ENCODE results near the gene C10orf120. TPM values are rescaled to one million over a fixed set of nuclear protein-coding genes. Genes with fewer than 3 reads are reported as not detected.

The C10orf120 gene
- total and polyA plus RNA-seq, 9 of the 15 experiments (the other 6 are each of a cell fraction or from before 2014, with no cell fraction given): not detected

DNA sequence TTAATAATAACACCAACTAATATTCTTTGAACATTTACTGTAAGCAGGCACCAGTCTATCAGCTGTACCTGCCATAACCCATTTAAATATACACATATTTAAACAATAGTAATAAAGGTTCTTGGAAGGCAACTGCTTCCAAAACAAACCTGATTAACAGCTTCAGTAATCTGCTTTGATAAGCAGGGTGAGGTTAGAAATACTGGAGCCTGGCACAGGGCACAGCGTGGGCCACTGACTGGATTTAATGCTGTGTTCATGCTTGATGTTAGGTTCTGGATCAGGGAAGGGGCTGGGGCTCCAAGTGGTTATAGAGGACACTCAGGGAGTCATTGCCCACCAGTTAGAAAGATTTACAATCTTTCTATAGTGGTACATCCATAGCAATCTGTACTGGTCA lies 10.9 kb upstream of the C10orf120 start (continued):
- TF ChIP-seq COPS2 (conservative IDR thresholded peaks at IDR 0.05): no peak
- no peak for TF ChIP-seq RCOR1 (IDR thresholded peaks at IDR 0.05; ENCODE audit: borderline replicate concordance in 1 of 2, low read depth in 2 of 2, low read length in 2 of 2)
- TF ChIP-seq, protein P1, sequence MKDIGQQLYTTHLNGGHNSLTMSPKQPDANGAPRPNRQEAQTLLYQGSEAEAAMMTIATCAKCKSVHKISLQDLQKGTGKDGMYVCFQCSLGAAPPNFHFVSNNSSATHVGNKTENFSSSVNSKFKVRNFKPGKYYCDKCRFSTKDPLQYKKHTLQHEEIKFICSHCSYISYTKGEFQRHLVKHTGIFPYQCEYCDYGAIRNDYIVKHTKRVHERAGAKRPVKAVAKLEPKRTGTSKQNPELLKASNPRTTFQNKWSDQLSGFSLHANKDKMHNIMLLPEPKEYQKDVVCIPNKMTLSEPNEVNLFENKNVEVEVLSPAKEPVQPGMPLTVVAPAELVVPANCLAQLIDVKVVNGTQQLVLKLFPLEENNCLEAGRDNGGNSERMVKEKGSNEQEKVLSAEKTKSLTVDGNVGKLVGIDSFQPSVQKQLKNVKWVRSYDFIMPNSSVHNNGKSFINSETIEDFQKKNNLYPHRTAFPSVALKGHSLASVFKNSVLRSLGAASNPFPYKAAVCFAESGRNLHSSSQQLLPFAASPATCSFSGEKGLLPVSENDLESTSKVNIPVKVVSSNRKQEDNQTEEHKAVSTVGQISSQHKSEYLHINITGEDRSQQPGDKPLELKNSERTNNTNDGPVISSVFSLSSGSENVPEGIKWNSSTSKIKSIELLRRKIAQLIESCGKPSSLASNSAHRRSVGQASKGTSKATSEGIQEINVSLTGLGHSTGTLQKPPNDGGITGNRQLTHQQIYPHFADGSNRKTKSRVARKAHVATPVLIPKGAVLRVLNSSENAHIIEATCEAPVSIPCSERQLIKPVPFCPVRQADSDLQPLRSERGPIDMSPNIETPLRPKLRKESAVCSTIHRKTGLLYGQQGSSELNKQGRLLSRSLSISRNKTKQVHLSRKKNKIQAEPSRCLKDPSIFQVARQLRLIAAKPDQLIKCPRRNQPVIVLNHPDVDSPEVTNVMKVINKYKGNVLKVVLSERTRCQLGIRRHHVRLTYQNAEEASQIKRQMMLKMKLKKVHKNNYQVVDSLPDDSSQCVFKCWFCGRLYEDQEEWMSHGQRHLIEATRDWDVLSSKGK (CRISPR knock-in tag; IDR thresholded peaks at IDR 0.05): no peak
- TF ChIP-seq, protein P2, sequence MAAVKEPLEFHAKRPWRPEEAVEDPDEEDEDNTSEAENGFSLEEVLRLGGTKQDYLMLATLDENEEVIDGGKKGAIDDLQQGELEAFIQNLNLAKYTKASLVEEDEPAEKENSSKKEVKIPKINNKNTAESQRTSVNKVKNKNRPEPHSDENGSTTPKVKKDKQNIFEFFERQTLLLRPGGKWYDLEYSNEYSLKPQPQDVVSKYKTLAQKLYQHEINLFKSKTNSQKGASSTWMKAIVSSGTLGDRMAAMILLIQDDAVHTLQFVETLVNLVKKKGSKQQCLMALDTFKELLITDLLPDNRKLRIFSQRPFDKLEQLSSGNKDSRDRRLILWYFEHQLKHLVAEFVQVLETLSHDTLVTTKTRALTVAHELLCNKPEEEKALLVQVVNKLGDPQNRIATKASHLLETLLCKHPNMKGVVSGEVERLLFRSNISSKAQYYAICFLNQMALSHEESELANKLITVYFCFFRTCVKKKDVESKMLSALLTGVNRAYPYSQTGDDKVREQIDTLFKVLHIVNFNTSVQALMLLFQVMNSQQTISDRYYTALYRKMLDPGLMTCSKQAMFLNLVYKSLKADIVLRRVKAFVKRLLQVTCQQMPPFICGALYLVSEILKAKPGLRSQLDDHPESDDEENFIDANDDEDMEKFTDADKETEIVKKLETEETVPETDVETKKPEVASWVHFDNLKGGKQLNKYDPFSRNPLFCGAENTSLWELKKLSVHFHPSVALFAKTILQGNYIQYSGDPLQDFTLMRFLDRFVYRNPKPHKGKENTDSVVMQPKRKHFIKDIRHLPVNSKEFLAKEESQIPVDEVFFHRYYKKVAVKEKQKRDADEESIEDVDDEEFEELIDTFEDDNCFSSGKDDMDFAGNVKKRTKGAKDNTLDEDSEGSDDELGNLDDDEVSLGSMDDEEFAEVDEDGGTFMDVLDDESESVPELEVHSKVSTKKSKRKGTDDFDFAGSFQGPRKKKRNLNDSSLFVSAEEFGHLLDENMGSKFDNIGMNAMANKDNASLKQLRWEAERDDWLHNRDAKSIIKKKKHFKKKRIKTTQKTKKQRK (IDR thresholded peaks at IDR 0.05; ENCODE audit: borderline replicate concordance, low read depth, low read length): no peak
- TF ChIP-seq STAG1 (CRISPR knock-in tag; IDR thresholded peaks at IDR 0.05; ENCODE audit: borderline replicate concordance): no peak
